NCI-H345 (cell line): ENCODE data around the gene MECR.

Experiments
- DNase-seq: peaks from one replicate; lab custom pipeline; 2025; lab: John Stamatoyannopoulos, UW

Gene MECR

DNA sequence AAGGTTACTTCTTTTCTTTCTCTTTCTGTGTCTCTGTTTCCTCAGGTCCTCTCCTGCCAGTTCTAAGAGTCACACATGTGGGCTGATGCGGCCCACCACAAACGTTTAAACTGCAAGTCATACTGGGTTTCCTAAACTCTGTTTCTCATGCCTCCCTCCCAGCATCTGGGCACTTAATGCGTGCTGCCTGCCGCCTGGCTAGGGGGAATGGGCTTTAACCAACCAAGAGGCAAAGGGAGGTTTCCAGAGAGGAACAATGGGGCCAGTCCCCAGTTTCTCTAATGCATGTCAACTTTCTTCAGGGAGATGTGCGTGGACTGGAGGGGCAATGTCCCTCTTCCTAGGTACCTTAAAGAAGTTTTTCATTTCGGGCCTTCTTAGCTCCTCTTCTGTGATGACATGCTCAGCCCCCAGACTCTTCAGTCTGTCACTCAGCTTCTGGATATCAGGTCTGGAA, 29.1 kb downstream of the MECR start:
- DNase-seq = no peak

DNA sequence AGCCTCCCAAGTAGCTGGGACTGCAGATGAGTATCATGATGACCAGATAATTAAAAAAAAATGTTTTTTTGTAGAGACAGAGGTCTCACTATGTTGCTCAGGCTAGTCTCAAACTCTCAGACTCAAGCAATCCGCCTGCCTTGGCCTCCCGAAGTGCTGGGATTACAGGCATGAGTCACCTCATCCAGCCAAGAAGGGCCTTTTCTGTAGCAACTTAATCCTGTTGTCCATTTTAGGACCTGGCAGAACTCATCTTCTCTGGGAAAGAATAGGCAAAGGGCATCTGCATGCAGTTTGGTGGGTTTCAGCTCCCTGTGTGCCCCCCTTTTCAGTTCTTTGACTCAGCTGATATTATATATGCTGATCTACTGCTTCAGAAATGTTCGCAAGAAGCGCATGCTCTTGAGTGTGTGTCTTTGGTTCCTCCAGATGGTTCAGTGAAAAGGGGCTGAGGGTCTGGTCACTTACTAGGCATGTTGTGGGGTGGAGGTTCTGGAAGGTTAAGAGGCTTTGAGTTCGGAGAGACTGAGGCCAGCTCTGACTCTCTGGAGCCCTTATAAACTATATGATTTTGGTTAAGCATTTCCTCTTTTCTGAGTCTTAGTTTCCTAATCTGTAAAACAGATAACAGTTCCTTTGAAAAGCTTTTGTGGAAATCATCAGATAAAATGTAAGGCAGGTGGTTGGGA, 29.7 kb downstream of the MECR start:
- DNase-seq = no peak

DNA sequence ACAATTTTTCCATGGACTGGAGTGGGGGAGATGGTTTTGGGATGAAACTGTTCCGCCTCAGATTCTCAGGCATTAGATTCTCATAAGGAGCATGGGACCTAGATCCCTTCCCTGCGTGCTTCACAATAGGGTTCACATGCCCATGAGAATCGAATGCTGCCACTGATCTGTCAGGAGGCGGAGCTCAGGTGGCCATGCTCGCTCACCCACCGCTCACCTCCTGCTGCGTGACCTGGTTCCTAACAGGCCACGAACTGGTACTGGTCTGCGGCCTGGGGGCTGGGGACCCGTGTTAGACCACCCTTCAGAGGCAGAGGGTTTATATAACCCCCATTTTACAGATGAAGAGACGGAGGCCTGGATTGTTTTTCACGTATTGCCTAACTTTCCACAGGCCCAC, 32.7 kb downstream of the MECR start:
- DNase-seq = no peak

DNA sequence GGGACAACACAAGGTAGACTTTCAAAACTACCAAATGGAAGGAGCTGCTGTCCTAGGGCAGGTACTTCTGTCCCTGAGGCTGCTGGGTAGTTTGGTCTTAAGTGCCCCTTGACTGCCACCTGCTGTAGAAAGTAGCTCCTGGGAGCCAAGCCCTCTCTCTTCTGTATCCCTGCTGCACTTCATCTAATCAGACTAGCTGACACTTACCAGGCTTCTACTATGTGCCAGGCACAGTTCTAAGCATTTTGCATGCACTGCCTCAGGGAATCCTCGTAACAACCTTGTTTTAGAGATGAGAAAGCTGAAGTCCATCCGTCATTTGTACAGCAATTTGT, 33.2 kb downstream of the MECR start:
- DNase-seq = peak; percentile 11

DNA sequence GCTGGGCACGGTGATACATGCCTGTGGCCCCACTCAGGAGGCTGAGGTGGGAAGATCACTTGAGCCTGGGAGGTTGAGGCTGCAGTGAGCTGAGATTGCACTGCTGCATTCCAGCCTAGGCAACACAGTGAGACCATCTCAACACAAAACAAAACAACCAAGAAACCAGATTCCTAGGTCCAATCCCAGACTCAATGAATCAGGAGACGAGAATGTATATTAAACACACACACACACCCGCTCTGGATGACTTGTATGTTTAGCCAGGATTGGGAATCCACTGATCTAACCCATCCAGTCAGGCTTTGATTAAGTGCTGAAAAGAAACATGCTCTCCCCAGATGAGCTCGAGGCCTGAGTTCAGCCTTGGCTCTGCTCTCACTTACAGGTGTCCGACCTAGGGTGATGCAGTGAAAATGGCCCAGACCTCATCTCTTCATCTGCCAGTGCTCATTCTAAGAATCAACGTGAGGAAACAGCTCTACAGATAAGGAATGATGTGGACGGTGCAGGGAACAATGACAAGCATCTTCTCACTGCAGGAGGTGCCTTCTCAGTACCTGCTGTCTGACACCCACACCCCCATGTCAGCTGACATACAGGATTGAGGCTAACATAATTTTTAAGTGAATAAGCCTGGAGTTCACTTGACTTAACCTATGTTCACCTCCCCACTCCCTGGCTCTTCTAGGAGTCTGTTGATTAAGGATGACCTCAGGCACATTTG, 33.7 kb downstream of the MECR start:
- no peak for DNase-seq

DNA sequence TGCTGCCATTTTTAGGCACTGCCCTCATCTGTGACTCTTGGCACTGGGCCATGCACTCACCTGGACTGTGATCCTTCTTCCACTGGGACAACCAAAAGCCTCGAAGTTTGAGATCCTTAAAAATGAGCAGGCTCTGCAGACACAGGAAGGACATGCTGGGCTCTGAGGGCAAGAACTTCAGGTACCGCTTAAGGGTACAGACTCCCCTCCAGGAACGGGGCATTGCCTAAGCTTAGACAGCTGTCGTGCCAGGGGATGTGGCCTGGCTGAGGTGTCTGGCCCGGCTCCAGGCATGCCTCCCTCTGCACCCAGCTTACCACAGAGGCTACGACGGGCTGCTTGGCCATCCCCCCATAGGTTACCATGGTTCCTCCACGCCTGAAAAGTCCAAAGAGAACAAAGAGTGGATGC, 34.8 kb downstream of the MECR start:
- no peak for DNase-seq

DNA sequence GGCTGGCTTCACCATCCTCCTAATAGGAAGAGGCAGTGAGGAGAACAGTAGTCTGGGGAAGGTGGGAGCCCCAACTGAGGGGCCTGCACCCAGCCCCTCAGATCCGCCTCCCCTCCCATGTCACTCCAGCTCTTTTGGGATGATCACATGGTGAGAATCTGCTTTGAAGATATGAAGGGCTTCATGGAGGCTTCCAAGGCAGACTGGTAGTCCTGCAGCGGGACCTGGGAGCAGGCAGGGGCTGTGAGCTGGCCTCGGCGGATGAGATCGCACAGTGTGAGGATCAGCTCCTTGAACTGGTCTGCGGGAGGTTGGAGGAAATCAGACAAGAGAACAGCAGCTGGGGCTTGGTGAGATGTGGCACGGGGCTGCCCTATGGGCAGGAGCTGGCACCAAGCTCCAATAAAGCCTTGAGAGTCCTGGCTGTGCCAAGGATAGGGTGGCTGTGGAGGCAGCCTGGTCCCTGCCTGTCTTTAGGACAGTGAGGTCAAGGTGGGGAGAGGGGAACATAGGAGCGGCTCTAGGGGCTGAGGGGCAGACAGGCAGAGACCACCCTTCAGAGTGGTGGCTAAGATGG, 36.8 kb downstream of the MECR start:
- DNase-seq = no peak

DNA sequence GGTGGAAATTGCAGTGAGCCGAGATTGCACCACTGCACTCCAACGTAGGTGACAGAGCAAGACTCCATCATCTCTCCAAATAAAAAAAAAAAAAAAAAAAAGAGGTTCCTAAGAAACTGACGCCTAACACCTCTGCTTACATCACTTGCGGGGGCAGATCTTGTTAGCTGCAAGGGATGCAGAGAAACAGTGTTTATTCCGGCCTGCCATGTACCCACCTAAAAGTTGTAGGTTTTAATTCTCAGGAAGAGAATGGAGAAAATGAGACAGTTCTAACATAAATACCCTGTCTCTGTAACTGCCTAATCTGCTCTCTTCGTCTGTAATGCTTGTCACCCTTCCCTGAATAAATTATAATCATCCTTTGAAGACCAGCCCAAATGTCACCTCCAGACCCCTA, 40.0 kb downstream of the MECR start:
- no peak for DNase-seq

DNA sequence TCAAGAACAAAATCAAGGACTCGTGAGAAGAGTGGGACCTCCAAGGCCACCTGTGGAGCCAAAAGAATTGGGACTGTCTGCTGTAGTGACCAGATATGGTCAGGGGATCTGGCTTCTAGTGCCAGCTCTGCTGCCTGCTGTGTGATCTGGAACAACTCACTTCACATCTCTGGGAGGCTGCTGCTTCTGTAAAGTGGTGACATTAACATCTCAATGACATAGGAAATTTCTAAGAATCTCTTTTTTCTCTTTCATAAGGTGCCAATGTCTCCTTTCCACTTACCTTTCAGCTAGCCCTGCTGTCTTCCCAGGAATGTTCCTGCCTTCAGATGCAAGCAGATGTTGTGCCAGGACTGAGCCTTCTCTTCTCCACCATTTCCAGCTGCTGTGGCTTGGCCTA, 44.0 kb downstream of the MECR start:
- DNase-seq = no peak

DNA sequence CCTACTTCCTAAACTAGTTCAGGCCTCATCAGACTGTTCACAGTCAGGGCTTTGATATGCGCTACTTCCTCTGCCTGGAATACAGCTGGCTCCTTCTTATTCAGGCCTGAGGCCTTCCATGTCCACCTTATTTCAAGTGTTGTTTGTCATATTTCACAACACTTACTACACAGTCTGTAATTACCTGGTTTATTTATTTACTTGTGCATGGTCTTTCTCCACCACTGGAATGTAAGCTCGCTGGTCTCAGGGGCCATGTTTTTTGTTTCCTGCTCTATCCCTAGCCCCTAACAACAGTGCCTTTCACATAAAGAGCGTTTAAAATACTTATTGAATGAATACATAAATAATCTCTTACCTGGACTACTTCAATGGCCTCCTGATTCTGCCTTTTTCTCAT, 44.5 kb downstream of the MECR start:
- no peak for DNase-seq

DNA sequence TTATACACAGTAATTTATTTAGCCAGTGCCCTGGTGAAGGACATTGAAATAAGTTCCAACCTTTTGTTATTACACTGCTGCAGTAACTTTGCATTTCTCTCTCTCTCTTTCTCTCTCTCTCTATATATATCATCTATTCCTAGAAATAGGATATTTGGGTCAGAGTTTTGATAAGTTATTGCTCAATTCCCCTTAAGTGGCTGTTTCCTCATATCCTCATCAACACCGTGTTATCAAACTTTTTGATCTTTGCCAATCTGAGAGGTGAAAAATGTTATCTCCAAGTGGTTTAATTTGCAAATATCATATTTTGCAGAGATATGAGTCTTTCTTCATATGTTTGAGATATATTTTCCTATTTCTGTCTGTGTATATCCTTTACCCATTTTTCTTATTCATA, 47.4 kb downstream of the MECR start:
- no peak for DNase-seq

DNA sequence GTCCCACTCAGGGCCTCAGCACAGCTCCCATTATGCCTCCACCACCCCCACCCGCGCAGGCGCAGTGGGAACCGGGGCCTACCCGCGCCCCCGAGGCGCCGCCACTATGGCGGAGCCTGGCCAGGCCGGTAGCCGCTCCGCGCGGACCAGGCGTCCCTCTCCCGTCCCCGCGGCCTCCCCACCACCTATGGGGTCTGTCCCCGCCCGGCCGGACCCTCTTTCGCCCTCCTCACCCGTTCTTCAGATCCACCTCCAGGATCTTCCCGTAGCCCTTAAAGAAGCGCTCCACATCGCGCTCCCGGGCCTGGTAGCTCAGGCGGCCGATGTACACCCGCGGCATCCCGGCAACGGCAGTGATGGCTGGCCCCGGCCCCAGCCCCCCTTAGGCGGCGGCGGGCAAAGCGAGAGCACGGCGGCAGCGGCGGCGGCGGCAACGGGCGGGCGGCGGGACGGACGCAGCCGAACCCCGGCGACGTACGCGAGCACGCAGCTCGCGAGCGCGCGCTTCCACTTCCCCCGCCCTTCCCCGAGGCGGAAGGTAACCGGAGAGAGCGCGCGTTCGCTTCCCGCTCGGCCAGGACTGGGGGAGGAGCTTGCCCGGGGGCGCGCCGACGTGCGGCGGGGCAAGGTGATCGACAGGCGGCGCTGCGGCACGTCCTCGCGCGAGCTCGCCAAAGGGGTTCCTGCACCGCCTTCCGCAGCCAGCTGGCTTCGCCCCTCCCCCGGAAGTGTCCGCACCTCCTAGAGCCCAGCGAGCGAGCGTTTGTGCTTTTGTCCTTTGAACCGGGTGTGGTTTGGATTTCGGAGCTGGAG, 49.1 kb downstream of the MECR start, which contains the start of gene SRSF4:
SRSF4 (minus strand) TSS at position 488 of the 813 bp plus-strand sequence; CDS start at position 340, 148 bp downstream.
- peak; percentile 99 for DNase-seq

DNA sequence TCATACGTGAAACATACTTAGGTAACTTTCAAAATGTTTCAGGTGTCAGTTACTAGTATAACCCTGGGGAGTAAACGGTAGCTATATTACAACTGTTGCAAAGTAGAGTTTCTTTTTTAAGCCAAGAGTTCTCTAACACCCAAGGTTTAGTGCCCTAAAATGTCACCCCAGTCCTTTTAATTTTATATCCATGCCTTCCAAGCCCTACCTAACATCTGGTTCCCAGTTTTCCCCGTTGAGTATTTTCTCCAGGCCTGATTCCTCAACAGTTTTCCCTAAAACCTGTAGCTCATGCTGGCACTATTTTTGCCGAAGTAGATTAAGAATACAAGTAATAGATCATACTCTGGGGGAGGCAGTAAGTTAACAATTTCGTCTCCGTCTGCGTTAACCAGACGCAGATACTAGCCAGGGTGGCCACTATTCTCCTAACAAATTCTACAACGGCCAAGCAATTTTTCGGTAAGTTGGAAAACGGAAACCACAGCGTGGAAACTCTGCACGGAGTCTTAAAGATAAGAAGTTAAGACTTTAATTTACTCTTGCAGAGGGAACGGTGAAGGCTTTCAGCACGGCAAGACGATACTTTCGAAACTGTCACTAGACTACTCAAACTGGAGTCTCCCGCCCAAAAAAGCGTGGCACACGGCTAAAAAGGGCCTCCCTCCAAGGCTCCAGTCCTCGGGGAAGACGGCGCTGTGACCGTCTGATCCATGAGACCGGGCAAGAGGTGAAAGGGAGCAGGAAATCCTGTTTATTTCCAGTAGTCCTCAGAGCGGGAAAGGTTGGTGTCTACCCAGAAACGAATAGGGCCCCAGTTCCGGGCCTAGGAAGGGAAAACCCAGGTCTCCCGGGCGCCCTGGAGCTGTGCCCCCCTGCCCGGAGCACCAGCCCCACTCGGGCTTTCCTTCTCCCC, 50.0 kb downstream of the MECR start:
- no peak for DNase-seq

DNA sequence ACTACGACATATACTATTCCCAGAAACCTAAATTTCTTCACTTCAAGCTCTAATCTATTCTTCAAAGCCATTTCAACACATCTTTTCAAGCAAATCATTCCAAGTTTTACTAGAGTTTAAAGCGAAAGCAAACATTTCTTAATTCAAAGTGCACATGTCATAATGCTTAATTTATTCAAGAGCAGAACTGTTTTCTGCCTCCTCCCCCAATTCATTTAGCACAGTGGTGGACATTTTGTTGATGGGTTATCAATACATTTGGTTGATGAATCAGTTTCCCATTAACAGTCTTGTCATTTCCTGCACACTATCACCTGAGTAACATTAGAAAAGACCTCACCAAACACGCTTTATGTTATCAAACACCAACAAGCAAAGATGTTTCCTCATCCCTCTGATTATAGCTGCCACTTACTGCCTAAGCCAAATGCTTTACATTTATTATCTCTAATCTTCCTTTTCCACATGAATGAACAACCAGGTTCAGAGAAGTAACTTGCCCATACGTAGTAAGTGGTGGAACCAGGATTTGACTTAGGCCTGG, 51.0 kb downstream of the MECR start:
- DNase-seq = no peak

DNA sequence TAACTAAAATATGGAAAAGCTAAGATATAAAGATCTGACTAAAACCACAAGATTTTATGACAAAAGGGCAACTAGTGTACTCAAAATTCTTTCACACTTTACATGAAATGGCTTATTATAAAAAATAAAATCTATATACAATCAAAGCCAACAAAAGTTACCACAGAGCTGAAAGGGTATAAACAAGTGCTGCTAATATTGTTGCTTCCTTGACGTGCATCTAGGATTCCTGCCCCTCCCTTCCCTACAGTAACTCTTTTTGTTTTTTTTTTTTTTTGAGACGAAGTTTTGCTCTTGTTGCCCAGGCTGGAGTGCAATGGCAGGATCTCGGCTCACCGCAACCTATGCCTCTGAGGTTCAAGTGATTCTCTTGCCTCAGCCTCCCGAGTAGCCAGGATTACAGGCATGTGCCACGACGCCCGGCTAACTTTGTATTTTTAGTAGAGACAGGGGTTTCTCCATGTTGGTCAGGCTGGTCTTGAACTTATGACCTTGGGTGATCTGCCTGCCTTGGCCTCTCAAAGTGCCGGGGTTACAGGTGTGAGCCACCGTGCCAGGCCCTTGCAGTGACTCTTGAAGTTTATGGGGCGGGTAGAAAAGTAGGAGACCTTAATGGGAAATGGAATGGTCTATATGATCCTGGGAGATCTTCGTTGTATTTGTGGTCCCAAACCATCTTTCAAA, 53.6 kb downstream of the MECR start:
- DNase-seq = no peak

DNA sequence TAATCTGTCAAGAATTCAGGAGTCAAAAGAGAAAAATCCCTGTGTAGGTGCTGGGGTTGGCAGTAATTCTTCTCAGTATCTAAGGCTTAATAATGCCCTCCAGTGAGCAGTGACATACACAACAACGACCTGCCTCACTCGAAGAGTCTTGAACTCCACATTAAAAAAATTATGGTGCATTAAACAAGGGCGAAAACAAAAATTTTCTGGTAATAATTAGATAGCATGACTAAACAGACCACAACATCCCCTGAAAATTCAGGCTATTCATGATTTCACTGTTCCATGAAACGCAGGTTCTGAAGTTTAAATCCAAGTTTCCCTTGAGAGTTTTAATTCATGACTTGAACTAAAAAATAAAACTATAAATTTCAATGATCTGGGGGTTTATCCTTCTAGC, 54.2 kb downstream of the MECR start:
- DNase-seq = no peak

DNA sequence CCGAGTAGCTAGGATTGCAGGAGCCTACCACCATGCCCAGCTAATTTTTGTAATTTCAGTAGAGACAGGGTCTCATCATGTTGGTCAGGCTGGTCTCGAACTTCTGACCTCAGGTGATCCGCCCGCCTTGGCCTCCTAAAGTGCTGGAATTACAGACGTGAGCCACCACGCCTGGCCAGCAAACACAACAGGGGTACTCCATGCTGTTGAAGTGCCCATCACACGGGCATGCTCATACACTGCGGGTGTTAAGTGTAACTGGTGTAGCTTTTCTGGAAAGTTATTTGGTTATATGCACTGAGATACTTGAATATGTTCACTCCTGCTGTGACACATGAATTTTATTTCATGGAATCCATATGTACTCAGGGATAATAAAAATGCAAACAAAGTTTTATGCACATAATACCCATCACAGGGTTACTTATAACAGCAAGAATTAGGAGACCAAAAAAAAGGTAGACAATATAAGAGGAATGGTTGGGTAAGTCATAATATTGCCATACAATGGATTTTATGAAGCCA, 58.3 kb downstream of the MECR start:
- DNase-seq = no peak

DNA sequence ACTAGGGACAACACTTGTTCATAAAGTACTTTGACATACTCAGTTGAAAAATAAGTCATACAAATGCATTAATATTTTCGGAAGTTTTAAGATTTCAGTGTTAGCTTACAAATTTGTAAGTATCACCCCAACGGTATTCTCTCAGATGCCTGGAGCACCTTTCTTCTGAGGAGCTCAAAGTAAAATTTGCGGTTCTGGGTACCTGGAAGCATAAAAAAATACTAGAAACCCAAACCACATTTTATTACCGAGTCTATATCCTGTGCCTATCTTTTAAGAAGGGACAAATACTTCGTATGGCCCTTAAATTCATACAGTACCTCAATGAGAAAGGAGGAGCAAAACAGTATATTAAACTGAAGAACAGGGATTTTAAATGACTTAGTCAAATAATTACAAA, 59.2 kb downstream of the MECR start:
- DNase-seq = no peak

DNA sequence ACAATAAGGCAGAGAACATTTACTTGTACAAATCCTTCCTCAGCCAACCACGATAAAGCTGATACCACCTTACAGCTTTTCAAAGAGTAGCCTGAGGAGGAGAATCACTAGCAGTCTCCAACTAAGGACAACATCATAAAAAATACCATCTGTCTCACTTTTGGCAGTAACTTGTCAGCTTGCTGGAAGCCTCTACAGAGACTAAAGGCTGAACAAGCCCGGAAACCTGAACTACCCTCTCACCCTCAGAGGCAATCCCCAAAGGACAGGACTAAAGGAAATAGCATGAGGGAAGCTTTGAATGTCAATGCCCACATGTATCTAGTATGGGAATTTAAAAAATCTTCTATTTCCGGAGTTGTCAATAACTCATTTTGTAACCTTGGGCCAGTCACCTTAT, 59.6 kb downstream of the MECR start:
- DNase-seq = no peak

DNA sequence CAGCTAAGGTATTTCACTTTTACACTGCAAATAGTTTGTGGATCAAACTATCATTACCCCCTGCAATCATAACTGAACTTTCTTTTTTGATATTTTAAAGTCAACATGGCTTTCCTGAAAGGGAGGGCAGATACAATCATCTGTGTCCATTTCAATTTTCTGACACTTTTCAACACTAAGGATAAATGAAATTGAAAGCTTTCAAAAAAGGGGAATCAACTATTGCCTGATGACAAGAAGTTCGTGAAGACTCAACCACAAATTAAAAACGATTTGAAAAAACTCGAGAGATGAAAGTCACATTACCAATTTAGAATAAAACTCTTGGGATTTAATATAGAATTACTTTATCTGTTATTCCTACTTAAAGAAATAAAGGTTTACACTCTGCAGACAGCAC, 60.8 kb downstream of the MECR start:
- DNase-seq = no peak
